Activated CD8-positive, alpha-beta memory T cell treated with anti-CD3 and anti-CD28 coated beads for 36 hours (primary cell): Measurements from ENCODE around the gene PLOD2. TPM values are rescaled to one million over a fixed set of nuclear protein-coding genes. Genes with fewer than 3 reads are reported as not detected.

Experiments used
- total RNA-seq, 2 experiments: library from RNA; stranded (reverse); gene quantifications; one replicate each; pipeline ENCODE4 v1.2.3, GENCODE V29; 2021

PLOD2 gene
- total RNA-seq, 2 experiments from 2014 or later, result 0.80 to 1.0 TPM

Other genes starting within 250 kb of the PLOD2 start
- not detected for gene PLSCR4, start 89.9 kb upstream of the PLOD2 start, total RNA-seq